GM18861 (cell line): ENCODE measurements around the gene KCTD1.

ENCODE experiments used
- ATAC-seq: cut with Tn5 transposase; IDR thresholded peaks from one replicate; pipeline ENCODE4 v1.9.1; 2021; ENCODE audit not compliant: unreplicated experiment

KCTD1 gene

GRCh38 chr18:26548415-26549262, at the start of gene KCTD1:
TSS of gene KCTD1 (minus strand) at chr18:26548553. CDS start at chr18:26548536, 17 bp downstream.
- peak; percentile 56 for ATAC-seq

GRCh38 chr18:26593365-26594320, 45.3 kb upstream of the KCTD1 start:
- no peak for ATAC-seq

- ATAC-seq = no peak
Measured at GRCh38 chr18:26584745-26585144, 36.4 kb upstream of the KCTD1 start.

GRCh38 chr18:26579941-26580618, 31.7 kb upstream of the KCTD1 start:
- ATAC-seq = no peak

GRCh38 chr18:26575865-26576217, 27.5 kb upstream of the KCTD1 start:
- no peak for ATAC-seq

GRCh38 chr18:26574958-26575864, 26.9 kb upstream of the KCTD1 start:
- no peak for ATAC-seq

GRCh38 chr18:26568926-26569665, 20.7 kb upstream of the KCTD1 start:
- no peak for ATAC-seq

GRCh38 chr18:26568513-26568912, 20.2 kb upstream of the KCTD1 start:
- ATAC-seq = no peak

GRCh38 chr18:26566874-26567555, 18.7 kb upstream of the KCTD1 start:
- no peak for ATAC-seq

- no peak for ATAC-seq
Measured at GRCh38 chr18:26565514-26565913, 17.2 kb upstream of the KCTD1 start.

- ATAC-seq = no peak
Measured at GRCh38 chr18:26563024-26563423, 14.7 kb upstream of the KCTD1 start.

GRCh38 chr18:26562568-26562967, 14.2 kb upstream of the KCTD1 start:
- ATAC-seq = no peak

- no peak for ATAC-seq
Measured at GRCh38 chr18:26561769-26562168, 13.4 kb upstream of the KCTD1 start.

GRCh38 chr18:26556573-26556972, 8.2 kb upstream of the KCTD1 start:
- ATAC-seq = peak; percentile 86

- ATAC-seq = no peak
Measured at GRCh38 chr18:26555804-26556553, 7.6 kb upstream of the KCTD1 start.

- ATAC-seq = no peak
Measured at GRCh38 chr18:26553943-26554342, 5.6 kb upstream of the KCTD1 start.

GRCh38 chr18:26551695-26552081, 3.3 kb upstream of the KCTD1 start:
- no peak for ATAC-seq

- ATAC-seq = no peak
Measured at GRCh38 chr18:26550998-26551694, 2.8 kb upstream of the KCTD1 start.
